ENCODE data around the gene ALLC.

ALLC gene

DNA sequence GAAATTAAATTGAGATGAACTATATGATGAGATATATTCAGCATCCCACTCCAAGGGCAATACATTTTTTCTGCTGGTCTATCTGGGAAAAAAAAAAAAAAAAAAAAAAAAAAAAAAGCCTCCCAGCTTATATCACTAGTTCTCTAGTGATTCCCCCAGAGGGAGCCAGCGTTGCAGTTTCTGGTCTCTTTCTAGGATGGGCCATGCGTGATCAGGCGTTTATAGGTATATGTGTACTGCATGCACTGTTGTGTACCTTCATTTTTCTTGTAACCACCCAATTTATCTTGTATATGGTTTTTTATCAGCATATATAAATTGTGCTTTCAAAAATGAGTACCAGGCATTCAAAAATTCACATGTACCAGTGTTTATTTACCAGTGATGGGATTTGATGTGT, 80.5 kb downstream of the ALLC start:
- H3K27ac ChIP-seq = no peak overlapping the region
- no peak for DNase-seq (ENCODE audit: low spot score)
- TF ChIP-seq, protein P1, sequence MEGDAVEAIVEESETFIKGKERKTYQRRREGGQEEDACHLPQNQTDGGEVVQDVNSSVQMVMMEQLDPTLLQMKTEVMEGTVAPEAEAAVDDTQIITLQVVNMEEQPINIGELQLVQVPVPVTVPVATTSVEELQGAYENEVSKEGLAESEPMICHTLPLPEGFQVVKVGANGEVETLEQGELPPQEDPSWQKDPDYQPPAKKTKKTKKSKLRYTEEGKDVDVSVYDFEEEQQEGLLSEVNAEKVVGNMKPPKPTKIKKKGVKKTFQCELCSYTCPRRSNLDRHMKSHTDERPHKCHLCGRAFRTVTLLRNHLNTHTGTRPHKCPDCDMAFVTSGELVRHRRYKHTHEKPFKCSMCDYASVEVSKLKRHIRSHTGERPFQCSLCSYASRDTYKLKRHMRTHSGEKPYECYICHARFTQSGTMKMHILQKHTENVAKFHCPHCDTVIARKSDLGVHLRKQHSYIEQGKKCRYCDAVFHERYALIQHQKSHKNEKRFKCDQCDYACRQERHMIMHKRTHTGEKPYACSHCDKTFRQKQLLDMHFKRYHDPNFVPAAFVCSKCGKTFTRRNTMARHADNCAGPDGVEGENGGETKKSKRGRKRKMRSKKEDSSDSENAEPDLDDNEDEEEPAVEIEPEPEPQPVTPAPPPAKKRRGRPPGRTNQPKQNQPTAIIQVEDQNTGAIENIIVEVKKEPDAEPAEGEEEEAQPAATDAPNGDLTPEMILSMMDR (IDR thresholded peaks at IDR 0.05) = no peak
- H3K4me3 ChIP-seq = no peak overlapping the region

- no peak overlapping the region for H3K4me3 ChIP-seq
- TF ChIP-seq, protein P1 (IDR thresholded peaks at IDR 0.05) = no peak
- DNase-seq (ENCODE audit: low spot score) = peak; percentile 60
- H3K27ac ChIP-seq = no peak overlapping the region
Measured at GRCh38 chr2:3739313-3739712, 81.3 kb downstream of the ALLC start.

GRCh38 chr2:3741396-3741795, 83.4 kb downstream of the ALLC start:
- DNase-seq (ENCODE audit: low spot score) = no peak
- no peak overlapping the region for H3K27ac ChIP-seq
- no peak overlapping the region for H3K4me3 ChIP-seq
- TF ChIP-seq, protein P1 (IDR thresholded peaks at IDR 0.05) = no peak

DNA sequence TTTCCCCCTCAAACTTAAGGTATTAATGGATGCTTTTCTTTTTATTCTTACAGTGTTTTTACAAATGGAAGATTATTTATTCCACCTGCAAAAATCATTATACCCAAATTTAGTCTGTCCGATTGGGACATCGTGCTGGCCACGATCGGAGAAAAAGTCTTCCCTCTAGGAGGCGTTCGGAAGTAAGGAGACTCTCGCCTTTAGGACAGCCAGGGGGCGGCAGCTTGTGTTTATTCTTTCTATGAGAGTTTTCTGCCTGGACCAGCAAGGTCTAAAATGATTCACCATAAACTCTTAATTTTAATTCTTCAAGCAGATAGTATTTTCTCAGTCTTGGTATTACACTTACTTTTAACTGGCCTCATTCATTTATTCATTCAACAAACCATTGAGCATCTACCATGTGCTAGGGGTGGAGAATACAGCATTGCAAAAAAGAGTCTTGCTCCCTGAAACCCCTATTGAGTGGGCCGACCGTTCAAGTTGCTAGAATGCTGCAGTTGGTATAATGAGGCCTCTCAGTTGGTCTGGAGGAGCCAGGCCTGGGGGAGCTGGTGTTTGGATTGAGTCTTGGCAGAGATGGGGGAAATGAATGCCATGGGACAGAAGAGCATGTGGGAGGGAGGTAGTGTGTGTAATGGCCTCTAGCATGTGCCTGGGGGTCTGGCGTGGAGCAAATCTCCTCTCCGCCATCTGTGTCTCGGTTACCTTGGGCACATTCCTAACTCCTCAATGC, 84.0 kb downstream of the ALLC start:
- Histone ChIP-seq H3K27ac (no peak overlapping the region), H3K4me3 (no peak overlapping the region)
- TF ChIP-seq, protein P1 (IDR thresholded peaks at IDR 0.05) = no peak
- DNase-seq (ENCODE audit: low spot score) = peak; percentile 52

GRCh38 chr2:3742743-3743508, 84.9 kb downstream of the ALLC start:
- no peak for DNase-seq (ENCODE audit: low spot score)
- Histone ChIP-seq H3K4me3 (no peak overlapping the region), H3K27ac (no peak overlapping the region)
- TF ChIP-seq, protein P1 (IDR thresholded peaks at IDR 0.05) = no peak

- no peak for DNase-seq (ENCODE audit: low spot score)
- TF ChIP-seq, protein P1 (IDR thresholded peaks at IDR 0.05) = no peak
- Histone ChIP-seq H3K4me3 (no peak overlapping the region), H3K27ac (no peak overlapping the region)
Measured at GRCh38 chr2:3743951-3744555, 86.1 kb downstream of the ALLC start.
